HG03025 (cell line): ENCODE data around the gene PDSS2.
"Not testable (repeated sequence)": the region's sequence is repeated elsewhere in the genome, so short reads cannot be mapped to it uniquely, and the experiment has no call there.

Source experiments
- ATAC-seq: cut with Tn5 transposase; IDR thresholded peaks from one replicate; pipeline ENCODE4 v1.9.1; 2021; ENCODE audit warnings: mild to moderate bottlenecking, moderate library complexity; ENCODE audit not compliant: unreplicated experiment, low FRiP score

Gene PDSS2

DNA sequence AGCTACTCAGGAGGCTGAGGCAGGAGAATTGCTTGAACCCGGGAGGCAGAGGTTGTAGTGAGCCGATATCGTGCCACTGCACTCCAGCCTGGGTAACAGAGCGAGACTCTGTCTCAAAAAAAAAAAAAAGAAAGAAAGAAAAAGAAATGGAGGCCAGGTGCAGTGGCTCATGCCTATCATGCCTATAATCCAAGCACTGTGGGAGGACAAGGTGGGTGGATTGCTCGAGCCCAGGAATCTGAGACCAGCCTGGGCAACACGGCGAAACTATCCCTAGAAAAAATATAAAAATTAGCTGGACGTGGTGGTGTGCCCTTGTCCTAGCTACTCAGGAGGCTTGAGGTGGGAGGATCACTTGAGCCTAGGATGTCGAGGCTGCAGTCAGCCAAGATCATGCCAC is 170.1 kb downstream of the PDSS2 start:
- ATAC-seq: not testable (repeated sequence)

DNA sequence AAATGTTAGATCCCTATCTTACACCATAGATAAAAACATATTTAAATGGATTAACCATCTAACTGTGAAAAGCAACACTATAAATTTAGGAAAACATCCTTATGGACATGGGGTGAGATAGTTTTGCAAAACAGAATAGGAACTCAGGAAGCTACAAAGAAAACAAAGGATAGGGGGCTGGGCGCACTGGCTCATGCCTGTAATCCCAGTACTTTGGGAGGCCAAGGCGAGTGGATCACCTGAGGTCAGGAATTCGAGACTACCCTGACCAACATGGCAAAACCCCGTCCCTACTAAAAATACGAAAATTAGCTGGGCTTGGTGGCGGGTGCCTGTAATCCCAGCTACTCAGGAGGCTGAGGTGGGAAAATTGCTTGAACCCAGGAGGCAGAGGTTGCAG is 173.7 kb downstream of the PDSS2 start:
- ATAC-seq: not testable (repeated sequence)

DNA sequence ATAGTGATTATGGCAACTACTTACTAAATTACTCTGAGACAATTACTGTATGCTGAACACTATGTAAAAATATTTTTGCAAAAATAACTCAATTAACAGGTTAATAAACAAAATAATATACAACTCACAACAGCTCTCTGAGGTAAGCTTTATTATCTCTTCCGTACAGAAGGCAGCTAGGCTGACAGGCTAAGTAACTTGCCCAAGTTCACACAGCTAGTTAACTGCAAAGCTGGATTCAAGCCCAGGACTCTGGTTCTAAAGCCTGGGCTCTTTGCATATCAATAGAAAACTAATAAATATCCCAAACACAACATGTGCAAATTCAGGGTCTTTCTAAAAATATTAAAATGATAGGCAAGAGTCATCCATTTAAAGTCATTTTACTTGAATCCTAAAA is 174.6 kb downstream of the PDSS2 start:
- no peak for ATAC-seq

DNA sequence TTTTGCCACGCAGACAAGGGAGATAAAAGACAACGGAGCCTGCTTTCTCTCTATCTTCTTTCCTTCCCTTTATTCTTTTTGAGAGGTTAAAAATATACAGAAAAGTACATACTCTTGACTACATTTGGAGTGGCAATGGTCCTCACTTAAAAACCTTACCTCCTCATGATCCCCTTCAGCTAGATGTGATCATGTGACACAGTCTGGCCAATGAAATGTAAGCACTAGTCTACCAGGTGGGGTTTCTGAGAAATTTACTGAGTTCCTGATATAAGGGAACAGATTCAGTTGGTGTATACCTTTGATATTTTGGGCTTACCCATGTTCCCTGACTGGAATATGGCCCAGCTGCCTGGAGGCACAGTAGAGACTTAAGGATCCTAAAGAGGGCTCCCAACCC is 178.6 kb downstream of the PDSS2 start:
- no peak for ATAC-seq

DNA sequence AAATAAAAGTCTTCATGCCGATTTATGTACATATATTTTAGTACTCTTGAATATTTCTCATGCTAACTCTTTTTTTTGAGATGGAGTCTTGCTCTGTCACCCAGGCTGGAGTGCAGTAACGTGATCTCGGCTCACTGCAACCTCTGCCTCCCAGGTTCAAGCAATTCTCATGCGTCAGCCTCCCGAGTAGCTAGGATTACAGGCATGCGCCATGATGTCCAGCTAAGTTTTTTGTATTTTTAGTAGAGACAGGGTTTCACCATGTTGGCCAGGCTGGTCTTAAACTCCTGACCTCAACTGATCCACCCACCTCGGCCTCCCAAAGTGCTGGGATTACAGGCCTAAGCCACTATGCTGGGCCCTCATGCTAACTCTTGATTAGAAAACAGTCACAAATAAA is 179.4 kb downstream of the PDSS2 start:
- ATAC-seq: not testable (repeated sequence)

DNA sequence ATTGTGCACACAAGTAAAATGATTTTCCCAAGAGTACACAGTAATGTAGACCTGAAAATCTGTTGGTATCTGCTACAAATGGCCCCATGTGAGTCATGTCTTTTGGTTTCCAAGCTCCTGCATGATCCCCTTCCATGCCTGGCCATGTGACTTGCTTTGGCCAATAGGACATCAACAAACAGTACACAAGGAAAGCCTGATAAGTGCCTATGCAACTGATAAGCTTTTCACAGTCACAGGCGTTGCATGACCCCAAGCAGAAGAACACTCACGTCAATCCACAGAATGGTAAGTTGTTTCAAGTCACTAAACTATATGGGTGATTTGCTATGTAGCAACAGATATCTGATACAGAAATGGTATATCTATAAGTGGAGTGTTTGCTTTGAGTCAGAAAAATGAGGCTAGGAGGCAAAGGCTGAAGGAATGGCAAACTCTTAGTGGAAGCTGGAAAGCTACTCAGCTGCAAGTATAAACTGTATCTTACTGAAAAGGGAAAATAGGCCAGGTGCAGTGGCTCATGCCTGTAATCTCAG is 184.0 kb downstream of the PDSS2 start:
- no peak for ATAC-seq

DNA sequence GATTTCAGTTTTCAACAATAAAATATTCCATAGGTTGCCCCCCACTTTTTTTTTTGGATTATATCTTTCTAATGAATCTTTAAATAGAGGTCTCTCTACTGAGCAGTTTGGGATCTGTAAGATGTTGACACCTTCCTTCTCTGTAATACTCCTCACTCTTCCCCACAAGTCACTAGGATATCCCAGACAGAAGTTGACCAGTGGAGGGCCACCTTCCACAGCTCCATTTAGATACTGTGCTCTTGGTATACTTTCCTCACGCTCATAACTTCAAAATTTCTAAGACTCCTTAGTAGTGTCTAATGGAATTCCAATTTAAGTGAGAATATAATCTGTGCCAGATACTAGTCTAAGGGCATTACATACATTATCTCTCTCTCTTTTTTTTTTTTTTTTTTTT is 185.1 kb downstream of the PDSS2 start:
- no peak for ATAC-seq

DNA sequence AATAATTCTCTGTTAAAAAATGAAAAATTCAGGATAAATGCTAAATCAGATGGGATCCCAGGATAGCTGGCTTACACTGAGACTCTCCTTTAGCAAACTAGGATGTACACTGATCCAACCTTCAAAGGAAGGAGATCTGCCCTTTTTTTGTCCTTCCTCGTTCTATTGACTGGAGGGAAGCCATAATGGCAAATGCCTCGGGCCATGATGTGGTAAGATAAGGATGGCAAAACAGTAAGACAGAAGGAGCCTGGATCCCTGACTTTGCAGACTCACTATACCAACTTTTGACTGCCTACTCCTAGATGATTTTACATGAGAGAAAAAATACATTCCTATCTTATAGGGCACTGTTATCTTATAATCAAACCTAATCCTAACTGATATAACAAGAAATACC is 187.1 kb downstream of the PDSS2 start:
- no peak for ATAC-seq

DNA sequence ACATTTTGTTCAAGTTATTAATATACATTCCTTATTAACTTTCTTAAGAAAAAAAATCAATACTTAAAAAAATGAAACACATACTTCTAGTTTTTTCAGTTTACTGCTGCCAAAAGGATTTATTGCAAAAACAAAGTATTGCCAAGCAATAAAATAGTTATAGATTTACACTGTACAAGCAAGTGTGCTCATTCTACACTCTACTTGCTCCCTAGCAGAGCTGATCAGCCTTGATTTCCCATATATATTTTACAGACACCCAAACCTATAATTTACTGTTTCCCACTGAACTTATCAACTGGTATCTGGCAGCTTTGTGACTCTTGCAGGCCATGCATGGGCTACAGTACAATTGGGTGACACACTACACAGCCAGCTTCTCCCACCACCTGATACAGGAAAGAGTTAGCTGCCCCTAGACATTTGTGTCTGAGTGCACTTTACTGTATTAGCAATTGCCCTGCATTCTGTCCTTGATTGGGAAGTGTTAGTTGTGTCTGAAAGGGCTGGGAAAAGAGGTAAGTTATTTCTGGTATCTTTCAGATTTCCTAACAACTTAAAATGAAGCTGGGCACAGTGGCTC is 188.1 kb downstream of the PDSS2 start:
- ATAC-seq: no peak

DNA sequence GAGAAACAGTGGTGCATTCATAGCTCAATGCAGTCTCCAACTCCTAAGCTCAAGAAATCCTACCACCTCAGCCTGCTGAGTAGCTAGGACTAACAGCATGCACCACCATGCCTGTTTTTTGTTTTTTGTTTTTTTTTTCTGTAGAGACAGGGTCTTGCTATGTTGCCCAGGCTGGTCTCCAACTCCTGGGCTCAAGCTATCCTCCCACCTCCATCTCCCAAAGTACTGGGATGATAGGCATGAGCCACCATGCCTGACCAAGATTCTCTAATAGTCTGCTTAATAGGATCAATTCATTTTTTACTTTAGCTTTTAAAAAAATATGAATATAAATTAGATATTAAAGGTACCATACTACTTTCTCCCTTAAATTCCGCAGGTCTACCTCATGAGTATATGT is 191.7 kb downstream of the PDSS2 start:
- no peak for ATAC-seq

DNA sequence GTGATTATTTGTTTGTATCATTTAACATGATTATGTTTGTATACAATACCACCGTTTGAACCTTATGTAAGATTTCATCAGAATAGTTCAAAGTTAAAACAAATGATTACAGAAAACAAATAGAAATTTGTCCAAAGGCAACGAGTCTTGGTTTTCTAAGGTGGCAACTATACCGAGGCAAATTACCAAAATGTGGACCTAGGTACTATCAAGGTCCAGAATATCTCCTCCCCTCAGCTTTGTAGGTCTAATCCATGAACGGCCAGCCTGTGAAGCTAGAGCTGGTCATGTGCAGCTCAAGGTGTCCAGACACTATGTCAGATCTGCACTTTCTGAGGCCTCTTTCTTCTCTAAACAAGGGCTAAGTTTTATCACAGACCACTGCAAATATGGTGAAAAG is 192.4 kb downstream of the PDSS2 start:
- ATAC-seq: no peak

DNA sequence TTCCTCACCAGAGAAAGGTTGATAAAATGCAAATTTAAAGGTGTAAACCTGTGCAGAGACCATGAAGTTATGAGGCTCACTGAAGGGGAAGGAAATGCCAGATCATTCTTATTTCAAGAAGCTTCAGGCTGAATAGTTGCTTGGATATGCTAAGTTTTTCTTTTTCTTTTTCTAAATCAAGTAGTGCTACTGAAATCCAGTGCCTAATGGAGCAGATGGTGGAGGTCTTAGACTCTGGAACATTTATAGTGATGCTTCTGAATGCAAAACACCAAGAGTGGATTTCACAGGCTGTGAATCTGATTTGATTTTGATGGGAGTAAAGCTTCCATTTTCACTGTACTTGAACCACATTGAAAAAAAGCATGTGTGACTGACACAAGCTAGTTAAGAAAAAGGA is 192.8 kb downstream of the PDSS2 start:
- ATAC-seq: no peak

DNA sequence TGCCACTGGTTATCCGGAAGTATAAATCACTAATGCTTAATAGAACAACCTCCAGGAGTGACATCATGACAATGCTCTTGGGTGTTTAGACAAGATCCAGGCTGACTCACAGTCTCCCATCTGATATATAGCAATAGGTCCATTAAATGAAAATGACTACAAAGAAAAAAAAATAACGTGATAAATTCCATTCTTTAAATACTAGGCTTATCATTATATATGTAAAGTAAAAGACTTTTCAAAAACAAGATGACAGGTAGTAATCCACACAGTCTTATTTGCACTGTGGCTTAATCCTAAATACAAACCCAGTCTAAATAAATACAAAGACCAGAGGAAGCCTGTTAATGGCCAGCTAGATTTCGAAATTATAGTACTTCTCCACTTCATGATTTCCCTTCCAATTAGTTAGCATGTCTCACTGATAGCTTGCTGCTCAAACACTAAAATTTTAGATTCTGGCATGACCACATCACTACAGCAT is 195.0 kb downstream of the PDSS2 start:
- ATAC-seq: no peak

DNA sequence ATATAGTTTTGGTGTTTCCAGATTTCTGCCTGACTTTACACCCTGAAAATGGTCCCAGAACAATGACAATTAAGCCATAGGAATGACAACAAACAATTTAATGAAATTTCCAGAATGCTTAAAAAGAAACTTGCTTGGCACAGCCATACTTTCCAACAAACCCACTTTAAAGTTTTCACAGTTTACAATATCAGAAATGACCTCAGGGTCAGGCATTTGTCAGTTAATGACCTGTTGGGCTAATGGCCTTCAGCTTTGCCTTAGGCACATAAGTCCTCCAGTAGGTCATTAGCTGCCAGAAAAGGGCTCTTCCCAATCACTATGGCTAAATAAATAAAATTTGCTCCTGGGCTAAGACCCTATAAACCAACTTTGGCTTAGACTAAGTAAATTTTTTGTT is 199.4 kb downstream of the PDSS2 start:
- no peak for ATAC-seq

DNA sequence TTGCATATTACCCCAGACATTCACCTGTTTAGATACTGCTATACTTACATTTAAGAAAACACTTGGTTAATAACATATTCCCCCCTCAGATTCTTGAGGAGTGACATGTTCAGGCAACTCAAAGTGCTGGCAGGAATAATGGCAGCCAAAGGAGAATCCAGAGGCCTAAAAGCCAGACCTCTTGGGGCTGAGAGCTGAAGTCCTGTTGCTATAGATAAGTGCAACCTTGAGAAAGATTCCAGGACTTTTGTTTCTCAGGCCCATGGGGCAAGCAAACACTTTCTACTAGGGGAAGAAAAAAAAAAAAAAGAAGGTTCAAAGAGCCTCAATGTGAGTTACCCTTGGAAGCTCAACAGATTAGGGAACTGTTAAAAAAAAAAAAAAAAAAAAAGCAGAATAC is 211.2 kb downstream of the PDSS2 start:
- ATAC-seq: no peak

DNA sequence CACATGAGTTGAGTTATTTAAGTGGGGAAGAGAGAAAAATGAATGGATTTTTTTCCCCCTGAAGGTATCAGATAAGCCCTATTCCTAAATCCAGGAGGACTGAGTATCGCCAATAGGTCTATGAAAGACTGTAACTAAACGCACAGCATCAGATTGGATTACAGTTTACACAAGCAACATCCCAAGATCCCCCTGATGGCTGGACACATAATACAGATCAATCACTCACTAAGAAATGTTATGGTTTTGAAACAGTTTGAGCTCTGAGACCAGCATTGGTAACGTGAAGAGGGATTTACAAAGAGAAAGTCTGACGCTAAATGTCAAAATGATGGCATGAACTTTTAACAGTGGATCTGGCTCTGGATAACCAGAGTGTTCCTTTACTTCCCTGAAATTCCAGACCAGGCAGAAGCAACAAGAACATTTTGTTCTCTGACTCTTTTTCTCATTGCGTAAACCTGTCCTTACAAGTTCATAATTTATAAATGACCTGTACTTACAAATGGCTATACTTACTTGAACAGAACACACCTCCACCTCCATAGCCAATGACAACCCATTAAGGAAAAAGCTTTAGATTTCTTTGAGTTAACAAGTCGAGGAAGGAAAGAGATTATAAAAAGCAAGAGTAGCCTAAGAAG is 212.3 kb downstream of the PDSS2 start:
- no peak for ATAC-seq

DNA sequence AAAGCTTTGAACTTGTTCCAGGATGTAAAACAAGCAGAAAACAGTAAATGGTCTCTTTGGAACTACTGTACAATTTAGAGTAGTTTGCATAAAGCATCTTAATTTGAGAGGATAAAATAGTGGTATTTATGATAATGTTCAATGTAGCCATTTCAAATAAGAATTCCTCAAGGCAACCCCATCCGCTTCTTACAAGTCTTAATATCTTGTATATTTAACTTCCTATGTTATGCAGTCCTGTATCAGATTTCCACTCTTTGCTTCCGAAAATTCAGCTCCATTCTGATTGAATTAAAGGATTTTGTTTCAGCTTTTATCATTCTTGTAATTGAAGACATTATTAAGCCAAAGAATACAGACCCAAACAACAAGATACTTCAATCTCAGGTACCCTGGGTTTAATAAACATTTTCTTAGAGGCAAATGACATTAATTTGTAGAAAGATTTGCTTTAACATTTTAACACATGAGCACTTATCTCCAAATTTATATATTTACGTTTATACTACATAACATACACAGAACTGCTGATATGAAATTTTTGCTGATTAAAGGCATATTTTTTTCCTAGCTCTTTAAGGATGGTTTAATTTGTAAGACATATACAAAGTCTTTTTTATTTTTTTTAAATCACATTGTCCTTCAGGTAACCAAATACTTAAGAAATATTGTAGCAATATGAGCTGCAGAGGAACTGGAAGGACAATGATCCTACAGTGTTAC is 213.0 kb downstream of the PDSS2 start:
- no peak for ATAC-seq

DNA sequence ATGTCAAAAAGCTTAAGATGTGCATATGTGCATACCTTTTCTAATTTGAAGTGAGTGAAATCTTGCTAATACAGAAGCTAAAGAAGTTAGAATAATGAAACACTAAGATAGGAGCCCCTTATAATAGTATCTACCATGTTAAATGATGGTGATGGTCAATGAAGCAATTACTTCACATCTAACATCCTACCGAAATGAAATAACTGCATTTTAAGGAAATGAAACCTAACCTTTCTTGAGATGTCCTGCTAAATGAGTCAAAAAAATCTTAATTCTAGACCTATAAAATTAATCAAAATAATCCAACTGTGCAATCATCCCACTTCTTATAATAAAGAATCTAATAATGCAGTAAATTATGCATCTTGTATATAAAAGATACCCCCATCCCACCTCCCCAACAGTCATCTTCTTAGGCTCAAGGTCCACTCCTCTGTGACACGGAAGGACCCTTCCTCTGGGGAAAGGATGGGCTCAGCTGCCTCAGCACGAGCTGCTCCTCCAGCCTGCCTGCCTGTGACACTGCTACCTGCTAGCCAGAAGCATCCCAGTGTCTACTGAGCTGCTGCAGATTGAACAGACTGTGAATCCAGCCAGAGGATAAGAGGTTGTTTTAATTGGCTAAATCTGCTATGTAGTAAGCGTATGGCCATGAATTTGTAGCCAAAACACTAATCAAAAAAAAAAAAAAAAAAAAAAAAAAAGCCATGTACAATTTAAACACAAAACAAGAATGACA is 214.5 kb downstream of the PDSS2 start:
- no peak for ATAC-seq

DNA sequence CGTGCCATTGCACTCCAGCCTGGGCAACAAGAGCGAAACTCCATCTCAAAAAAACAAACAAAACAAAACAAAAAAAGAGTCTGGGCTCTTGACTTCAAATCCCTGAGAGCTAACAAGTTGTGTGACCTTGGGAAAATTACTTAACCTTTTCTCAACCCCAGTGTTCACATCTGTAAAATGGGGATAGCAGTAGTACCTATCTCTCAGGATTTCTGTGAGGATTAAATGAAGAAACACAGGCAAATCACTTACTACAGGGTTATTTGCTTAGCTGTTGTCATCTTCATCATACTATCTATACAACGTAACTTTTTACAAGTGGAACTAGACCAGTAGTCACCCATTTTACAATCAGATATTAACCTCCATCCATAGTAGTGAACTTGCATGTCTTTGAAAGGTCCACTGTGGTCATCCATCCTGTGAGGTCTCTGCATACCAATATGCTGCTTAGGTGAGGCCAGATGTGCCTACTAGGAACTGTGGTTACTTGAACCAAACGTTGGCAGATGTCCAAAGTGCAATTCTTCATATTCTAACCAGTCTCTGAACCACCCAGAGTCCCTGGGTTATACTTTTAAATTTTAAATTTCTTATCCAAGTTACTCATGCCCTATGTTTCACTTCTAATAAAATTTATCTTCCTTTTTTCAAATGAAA is 215.2 kb downstream of the PDSS2 start:
- ATAC-seq: no peak

DNA sequence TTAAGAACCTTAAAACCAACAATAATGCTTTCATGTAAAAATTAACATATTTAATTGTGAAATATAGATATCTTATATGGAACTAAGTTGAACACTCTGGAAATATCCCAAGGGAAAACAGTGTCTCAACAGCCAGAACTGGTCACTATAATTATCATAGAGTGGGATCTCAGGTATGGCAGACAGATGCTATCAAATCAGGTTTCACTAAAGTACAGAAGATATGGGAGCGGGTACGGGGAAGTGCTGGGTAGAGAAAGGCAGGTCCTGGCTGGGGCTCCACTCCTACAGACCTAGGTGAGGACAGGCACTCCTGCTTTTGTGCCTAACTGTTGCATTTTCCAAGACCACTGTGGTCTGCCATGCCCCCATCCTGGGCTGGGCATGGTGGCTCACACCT is 215.9 kb downstream of the PDSS2 start:
- no peak for ATAC-seq
